Glomerular endothelial cell (primary cell): ENCODE data around the gene SYNJ1. TPM values are rescaled to one million over a fixed set of nuclear protein-coding genes. Genes with fewer than 3 reads are reported as not detected.
"Not testable (repeated sequence)": the region's sequence is repeated elsewhere in the genome, so short reads cannot be mapped to it uniquely, and the experiment has no call there.

ENCODE experiments used
- DNase-seq: peaks from one replicate; pipeline ENCODE4 v3.0.0-alpha.2; 2011; ENCODE audit warnings: low read depth, low spot score; ENCODE audit errors: extremely low read depth
- total RNA-seq: library from RNA; depleted of rRNA; stranded (reverse); fragments of >200 nt; gene quantifications from 2 replicates; pipeline ENCODE4 v1.2.3, GENCODE V29; 2015

Gene SYNJ1
- total RNA-seq, 1 donor from 2014 or later: 16.0 TPM

DNA sequence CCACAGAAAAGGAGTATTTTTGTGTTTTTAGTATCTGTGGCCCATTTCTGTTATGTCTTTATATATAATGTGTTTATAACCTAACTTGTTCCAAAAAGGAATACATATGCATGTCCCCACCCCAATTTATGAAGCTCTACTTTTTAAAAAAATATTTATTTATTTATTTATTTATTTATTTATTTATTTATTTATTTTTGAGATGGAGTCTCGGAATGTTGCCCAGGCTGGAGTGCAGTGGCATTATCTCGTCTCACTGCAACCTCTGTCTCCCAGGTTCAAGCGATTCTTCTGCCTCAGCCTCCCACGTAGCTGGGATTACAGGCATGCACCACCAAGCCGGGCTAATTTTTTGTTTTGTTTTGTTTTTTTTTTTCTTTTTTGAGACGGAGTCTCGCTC lies 32.3 kb downstream of the SYNJ1 start:
- DNase-seq: not testable (repeated sequence)

DNA sequence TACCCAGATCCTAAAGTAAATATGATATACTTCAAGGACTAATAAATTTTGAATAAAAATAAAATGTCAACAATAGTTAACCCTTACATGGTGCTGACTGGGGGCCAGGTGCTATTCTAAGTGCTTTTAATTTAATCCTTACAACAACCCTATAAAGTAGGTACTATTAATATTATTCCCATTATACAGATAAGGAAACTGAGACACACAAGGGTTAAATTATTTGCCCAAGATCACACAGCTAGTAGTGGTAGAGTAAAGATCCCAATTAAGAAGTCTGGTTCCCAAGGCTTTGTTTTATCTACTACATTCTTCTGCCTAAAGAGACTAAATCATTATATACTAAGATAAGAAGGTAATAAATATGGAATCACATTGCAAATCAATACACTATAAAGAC lies 34.2 kb downstream of the SYNJ1 start:
- no peak for DNase-seq

DNA sequence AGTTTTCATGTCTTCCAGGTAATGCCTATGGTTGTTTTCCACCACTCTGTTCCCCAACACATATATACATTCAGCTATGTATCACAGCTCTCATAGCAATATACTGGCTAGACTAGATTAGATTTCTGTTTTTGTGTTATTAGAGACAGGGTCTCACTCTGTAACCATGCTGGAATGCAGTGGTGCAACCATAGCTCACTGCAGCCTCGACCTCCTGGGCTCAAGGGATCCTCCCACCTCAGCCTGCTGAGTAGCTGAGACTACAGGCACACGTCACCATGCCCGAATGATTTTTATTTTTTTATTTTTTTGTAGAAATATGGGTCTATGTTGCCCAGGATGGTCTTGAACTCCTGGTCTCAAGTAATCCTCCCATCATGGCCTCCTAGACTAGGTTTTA lies 37.7 kb downstream of the SYNJ1 start:
- DNase-seq: no peak

DNA sequence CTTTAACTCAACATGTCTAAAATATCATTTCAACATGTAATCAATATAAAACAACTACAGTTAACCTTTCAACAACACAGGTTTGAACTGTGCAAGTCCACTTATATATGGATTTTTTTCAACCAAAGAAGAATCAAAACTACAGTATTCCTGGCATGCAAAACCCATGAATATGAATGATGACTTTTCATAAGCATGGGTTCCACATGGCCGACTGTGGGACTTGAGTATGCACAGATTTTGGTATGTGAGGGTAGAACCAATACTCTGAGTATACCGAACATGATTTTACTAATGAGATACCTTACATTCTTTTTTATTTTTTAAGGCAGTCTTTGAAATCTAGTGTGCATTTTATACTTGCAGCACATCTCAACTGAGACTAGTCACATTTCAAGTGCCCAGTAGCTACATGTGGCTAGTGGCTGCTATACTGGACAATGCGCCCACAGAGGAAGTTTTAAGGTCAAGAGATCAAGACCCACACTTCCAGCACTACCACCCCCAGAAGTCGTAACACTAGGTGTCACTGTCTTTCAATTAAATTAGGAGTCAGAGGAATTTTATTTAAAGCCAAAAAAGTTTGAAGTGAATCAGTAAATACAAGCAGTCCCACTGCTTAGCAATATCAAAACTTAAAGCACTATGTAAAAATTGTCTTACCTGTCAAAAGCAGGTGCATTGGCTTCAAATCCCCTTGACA lies 40.0 kb downstream of the SYNJ1 start:
- no peak for DNase-seq

DNA sequence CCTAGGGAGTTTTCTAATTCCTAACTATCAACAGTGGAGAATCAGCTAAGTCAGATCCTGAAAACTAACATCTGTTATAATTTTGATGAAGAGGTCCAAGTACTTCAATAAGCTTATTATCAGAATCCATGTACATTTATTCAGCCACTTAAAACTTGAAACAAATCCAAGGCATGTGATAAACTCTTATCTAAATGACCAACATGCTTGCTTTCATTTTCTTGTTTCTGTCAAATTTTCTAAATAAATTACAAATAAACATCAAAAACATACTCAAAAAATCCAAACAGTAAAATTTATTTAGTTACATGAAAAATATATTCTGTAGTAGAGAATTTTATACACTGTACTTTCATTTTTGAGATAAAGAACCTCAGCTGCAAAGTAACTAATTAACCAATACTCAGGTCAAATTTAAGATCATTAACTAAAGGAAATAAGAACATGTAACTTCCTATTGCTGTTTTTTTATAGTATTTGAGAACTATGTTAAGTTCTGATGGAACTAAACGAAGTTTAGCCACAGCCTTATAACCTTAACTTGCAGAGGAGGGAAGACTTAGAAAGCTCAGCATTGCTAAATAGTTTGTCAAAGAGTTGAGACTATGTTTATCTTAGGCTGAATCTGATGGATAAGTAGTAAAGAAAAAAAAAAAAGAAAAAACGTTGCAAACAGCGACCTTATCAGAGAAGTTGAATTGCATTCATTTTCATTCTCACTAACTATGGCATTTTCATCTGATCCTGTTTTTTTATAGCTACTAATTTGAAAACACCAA lies 44.9 kb downstream of the SYNJ1 start:
- no peak for DNase-seq

DNA sequence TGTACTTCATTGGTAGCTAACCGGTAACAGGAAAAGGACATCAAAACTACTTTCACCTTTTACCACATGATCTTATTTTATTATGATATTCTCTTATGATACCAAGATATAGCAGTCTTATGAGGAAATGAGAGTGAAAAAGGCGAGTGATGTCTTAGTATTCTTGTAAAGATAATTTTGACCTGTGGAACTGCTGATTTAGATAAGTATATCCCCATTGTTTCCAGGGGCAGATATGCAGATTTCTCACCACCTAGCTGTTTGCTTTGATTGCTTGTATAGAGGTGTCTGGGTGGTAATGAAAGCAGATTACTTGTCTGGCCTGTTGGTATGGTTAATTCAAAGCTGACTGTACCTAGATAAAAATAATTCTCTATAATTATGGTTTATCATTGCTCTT lies 53.1 kb downstream of the SYNJ1 start:
- no peak for DNase-seq

DNA sequence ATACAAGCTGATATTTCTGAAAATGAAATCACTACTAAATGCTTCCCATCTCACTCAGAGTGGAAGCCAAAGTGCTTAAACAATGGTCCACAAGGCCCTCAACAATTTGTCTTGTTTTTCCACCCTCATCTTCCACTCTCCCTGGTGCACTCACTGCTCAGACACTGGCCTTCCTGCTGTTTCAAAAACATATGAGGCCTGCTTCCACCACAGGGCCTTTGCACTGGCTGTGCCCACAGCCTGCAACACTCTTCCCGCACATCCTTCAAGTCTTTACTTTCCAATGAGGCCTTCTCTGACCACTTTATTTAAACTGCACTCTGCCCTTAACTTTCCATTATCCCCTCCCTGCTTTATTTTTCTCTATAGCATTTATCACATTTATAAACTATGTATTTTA lies 53.8 kb downstream of the SYNJ1 start:
- no peak for DNase-seq

DNA sequence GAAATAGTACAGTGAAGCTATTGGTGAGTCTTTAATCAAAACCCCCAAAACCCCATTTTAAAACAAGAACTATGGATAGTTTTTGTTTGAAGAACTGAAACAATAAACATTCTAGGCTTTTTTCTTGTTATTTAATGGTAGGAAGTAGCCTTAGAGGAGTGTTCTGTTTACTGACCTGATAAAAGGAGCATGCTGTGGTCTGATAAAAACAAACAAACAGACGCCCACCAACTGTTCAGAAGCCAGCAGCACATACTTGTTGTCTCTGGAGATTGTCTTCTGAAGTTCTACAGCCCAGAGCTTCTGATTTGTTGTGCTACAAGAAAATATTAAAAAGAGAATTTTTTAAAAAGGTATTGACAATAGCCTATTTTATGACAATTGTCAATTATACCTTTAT lies 61.6 kb downstream of the SYNJ1 start:
- no peak for DNase-seq

DNA sequence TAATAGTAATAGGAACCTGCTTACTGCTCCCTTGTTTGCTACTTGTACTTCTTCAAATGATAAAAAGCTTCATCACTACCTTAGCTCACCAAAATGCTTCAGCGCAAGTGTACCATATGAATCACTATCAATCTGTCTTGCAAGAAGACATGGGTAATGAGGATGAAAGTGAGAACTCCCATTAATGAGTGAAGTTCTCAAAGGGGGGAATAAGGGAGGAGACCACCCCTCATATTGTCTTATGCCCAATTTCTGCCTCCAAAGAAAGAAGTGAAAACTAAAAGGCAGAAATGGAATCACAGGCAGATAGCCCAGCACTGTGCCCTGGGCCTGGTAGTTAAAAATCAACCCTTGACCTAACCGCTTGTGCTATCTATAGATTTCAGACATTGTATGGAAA lies 63.7 kb downstream of the SYNJ1 start:
- not testable (repeated sequence) for DNase-seq

DNA sequence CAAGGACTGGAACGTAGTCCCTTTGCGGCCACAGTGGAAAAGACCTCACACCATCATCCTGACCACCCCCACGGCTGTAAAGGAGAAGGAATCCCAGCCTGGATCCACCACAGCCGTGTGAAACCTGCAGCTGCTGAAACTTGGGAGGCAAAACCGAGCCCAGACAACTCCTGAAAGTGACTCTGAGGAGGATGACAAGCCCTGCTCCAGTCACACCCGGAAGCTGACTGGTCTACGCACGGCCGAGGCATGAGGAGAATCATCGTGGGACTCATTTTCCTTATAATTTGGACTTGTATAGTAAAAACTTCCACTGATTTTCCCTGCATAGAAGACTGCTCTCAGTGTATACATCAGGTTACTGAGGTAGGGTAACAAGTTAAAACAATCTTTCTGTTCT lies 65.8 kb downstream of the SYNJ1 start:
- not testable (repeated sequence) for DNase-seq

DNA sequence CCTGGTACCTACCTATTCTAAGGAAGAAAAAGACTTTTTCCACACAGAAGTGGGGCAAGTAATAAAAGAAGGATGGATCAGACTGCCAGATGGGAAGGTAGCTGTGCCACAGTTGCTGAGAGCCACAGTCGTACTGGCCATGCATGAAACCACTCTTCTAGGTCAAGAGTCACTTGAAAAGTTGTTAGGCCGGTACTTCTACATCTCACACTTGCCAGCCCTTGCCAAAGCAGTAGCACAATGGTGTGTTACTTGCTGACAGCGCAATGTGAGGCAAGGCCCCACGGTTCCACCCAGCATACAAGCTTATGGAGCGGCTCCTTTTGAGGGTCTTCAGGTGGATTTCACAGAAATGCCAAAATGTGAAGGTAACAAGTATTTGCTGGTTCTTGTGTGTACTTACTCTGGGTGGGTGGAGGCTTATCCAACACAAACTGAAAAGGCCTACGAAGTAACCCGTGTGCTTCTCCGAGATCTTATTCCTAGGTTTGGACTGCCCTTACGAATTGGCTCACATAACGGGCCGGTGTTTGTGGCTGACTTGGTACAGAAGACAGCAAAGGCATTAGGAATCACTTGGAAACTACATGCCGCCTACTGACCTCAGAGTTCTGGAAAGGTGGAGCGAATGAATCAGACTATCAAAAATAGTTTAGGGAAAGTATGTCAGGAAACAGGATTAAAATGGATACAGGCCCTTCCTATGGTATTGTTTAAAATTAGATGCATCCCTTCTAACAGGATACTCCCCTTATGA lies 66.6 kb downstream of the SYNJ1 start:
- not testable (repeated sequence) for DNase-seq

DNA sequence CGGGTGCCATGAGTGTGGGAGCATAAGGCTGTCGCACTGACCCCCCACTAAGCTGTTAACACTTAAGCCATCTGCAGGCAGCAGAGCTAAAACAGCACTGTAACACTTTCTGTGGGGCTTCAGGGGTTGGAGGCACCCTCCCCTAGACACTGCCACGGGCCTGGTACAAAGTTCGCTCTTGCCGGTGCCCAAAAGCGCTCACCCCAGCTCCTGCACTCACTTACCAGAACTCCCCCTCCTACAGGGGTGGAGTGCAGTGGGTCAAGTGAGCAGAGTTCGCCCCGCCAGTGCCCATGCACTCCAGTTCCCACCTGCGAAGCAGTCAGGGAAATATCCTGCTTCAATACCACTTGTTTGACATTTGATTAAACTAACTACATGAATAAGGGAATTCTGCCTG lies 69.3 kb downstream of the SYNJ1 start:
- DNase-seq: no peak

DNA sequence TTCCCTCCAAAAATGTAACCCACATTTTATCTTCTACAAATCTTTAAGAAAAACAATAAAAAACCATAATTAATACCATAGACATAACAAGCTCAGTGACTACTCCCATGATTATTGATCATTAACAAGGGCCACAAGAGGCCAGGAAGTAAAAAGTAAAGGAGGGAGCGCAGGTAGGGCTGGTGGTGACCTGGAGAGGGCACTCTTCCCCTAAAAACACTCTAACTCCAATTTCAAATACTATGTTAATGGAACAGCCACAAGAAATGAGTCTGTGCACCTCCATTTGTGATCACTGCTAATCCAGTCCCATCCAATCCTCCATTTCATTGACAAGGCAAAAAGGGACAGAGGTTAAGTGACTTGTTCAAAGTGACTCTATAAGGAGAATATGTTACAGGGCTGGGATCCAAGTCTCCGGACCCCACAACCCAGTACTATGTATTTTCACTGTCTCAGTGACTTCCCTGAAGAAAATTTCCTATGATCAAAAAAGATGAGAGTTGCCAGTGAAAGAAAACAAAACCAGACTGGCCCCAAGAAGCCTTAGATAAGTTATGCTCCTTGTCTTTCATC lies 74.4 kb downstream of the SYNJ1 start:
- no peak for DNase-seq

DNA sequence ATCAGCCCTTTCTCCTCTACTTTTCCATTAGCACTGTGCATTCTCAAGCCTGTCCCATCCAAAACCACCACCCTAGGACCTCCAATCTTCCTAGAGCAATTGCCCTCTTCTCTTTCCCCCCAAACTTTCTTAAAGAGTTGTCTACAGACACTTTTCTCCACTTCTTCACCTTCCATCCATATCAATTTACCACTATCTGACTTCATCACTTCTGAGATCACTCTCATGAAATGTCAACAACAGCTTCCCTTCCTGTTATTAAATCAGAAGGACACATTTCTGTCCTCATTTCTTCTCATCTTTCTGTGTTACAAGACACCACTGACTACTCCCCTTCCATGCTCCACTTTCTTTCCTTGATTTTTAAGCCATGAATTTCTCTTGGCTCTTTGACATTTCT lies 79.6 kb downstream of the SYNJ1 start:
- no peak for DNase-seq

DNA sequence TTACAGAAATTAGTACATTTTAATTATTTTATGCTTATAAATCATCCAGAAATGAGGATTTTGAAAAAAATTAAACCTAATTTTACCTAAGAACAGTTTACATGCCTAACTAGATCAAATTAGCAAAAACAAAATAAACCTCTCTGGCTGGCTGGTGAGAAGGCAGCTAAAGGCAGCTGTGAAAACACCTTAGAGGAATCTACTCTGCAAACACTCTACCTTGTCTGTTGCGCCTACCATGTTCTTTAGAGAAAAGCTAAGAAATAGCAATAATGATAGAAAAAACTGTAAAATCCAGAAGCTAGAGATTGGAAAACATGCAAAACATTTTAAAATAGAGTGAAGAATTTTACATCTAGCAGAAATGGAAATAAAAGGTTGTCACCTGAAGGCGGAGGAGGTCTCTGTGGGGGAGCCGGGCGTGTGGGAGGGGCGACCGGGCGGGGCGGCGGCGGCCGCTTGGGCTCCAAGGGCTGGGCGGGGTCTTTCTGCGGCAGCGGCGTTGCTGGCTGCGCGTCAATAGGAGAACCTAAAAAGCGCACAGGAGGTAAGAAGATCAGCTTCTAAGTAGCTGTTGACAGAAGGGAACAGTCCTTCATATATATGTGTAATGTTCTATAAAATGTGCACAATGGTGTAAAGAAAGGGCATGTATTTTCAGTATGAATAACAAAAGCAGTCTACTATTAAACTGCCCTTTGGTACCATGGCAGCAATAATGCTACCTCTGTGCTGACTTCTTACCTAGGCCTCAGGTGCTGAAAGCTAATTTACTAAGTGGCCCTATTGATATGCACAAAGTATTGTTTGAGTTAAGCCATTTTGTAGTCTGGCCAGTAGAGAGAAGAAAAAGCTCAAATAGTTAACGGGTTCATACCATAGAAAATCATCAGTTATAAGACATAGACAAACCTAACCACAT lies 82.3 kb downstream of the SYNJ1 start:
- no peak for DNase-seq

DNA sequence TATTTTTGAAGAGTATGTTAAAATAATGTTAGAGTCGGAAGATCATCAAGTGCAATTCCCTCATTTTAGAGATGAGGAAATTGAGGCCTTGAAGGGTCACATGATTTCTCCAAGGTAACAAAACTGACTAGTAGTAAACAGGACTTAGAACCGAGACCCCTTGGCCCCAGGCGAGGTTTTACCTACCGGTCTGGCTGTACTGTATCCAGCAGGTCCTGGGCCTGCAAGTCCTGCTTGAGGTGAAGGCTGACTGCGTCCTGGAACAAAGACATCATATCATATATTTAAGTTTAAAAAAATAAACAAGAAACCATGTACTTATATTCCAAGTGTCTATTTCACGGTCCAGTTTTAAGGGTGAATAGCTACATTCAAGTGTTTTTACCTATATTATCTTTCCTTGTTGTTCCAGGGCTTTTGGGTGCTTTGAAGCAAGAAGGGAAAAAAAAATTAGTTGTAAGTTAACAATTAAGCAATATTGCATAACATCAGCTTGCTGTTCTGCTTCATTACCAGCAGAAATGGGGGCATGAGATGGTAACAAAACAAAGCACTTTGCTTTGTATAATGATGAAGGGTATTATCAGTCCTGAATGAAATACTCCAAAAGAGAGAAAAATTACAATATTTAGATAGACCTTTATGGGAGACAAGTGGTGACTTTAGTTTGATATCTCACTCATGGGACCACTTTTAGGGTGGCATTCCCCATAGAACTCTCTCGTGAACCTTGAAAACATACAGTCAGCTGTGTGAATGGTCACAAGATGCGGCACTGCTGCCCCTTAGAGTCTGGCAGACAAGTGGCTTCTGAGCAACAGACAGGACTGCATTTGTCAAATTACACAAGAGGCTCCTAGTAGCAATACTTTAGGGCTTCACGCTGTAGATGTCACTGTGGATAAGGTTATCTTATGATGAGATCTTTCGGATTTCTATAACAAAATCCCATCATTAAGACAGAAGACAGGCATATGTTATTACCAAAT lies 85.8 kb downstream of the SYNJ1 start:
- no peak for DNase-seq

DNA sequence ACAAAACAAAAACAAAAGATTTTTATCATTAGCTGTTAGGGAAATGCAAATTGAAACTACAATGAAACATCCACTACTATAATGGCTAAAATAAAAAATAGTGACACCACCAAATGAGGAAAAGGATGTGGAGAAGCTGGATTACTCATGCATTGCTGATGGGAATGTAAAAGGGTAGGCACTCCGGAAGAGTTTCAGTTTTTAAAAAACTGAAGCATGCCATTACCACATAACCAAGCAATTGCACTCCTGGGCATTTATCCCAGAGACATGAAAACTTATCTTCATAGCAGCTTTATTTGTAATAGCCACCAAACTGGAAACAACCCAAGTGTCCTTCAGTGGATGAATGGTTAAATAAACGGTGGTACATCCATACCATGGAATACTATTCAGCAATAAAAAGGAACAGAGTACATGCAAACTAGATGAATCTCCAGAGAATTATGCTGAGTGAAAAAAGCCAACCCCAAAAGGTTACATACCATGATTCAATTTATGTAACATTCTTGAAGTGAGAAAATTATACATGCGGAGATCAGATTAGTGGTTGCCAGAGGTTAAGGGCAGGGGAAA lies 101.1 kb downstream of the SYNJ1 start:
- DNase-seq: no peak

DNA sequence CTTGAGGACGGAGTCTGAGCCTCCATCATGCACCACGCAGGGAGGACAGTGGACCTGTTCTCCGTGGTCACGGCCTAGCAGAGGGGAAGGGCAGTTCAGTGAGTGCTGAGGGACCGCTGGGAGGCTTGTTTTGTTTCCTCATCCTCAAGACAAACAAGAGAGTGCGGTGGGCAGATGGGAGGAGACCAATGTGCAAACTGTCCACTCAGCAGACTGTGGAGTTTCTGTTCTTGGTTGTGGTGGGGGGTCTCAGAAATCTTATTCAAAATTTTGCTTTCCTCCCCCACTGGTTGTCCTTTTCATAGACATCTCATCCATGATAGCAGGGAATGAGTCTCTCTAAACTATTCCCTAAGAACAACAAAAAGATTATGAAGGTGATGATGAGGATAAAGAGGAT lies 109.6 kb downstream of the SYNJ1 start:
- DNase-seq: not testable (repeated sequence)
